GM13977 (cell line): Measurements from ENCODE around the gene EMC1.
"Not testable (repeated sequence)": the region's sequence is repeated elsewhere in the genome, so short reads cannot be mapped to it uniquely, and the experiment has no call there.

Experiments
- DNase-seq: peaks from one replicate; pipeline ENCODE4 v3.0.0; 2012; ENCODE audit warnings: low spot score
- in situ Hi-C: fragments of 300-500 bp; cut with MboI; formaldehyde crosslinking; loops from one replicate; pipeline ENCODE4 v1.12.0; 2022; ENCODE audit warnings: low sequenced_read_pairs, low pct_unique_long_range_greater_than_20kb, mixed read lengths, inconsistent platforms; ENCODE audit not compliant: unreplicated experiment
- TF ChIP-seq, protein P1 (sequence below): IDR thresholded peaks from 2 replicates; pipeline ENCODE4 v1.5.1; 2012; ENCODE audit warnings: mild to moderate bottlenecking, control low read depth; ENCODE audit not compliant: insufficient read depth; ENCODE audit errors: extremely low read depth, missing control alignments

EMC1 gene

GRCh38 chr1:19220080-19220846, 31.1 kb downstream of the EMC1 start:
- TF ChIP-seq, protein P1, sequence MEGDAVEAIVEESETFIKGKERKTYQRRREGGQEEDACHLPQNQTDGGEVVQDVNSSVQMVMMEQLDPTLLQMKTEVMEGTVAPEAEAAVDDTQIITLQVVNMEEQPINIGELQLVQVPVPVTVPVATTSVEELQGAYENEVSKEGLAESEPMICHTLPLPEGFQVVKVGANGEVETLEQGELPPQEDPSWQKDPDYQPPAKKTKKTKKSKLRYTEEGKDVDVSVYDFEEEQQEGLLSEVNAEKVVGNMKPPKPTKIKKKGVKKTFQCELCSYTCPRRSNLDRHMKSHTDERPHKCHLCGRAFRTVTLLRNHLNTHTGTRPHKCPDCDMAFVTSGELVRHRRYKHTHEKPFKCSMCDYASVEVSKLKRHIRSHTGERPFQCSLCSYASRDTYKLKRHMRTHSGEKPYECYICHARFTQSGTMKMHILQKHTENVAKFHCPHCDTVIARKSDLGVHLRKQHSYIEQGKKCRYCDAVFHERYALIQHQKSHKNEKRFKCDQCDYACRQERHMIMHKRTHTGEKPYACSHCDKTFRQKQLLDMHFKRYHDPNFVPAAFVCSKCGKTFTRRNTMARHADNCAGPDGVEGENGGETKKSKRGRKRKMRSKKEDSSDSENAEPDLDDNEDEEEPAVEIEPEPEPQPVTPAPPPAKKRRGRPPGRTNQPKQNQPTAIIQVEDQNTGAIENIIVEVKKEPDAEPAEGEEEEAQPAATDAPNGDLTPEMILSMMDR, result no peak
- DNase-seq, result peak; percentile 25
- in situ Hi-C loops, result no loop called here

DNA sequence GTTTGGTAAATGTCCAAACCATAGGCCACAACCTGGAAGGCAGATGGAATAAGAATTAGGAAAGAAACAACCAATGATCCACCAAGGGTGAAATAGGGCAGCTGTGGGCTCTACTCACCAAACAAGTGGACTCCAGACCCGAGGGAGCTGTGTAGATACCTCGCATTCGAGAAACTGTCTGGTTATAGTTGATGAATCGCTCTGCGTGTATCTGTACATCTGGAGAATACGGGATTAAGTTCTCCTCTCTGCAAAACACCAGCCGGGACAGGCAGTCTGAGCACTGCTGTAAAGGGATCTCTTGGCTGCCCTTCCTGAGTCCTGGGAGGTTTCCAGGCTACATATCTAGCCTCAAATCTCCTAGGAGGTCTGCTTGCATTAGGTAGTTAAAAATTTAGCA, 31.9 kb downstream of the EMC1 start:
- no peak for DNase-seq
- in situ Hi-C loops, result no loop called here
- TF ChIP-seq, protein P1, result no peak

DNA sequence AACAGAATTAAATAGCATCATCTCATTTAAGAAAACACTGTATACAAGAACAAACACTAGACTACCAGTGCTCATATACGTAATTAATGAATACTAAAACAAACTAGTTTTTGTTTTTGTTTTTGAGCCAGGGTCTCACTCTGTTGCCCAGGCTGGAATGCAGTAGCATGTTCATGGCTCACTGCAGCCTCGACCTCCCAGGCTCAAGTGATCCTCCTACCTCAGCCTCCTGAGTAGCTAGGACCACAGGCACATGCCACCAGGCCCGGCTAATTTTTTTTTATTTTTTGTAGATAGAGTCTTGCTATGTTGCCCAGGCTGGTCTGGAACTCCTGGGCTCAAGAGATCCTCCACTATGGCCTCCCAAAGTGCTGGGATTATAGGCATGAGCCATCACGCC, 34.7 kb downstream of the EMC1 start:
- in situ Hi-C loops, result not testable (repeated sequence)

GRCh38 chr1:19213580-19213979, 37.7 kb downstream of the EMC1 start:
- DNase-seq, result no peak
- TF ChIP-seq, protein P1, result no peak
- in situ Hi-C loops, result no loop called here

More for the DNA sequence above, 34.7 kb downstream of the EMC1 start:
- not testable (repeated sequence) for DNase-seq

DNA sequence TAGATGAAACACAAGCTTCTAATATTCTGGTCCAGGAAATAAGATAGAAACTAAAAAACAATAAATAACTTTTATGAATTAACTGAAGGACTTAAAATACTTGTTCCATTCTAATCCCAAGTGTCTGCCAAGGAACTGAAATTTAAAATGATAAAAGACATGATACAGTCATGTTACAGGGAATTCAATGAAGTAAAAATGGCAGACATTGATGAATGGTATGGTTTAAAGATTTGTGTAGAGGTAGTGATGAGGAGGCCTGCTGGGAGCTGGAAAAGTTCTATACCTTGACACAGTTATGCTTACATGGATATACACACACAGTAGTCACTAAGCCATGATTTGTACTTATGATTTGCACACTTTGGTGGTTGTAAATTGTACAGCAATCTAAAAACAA, 39.2 kb downstream of the EMC1 start:
- no peak for DNase-seq
- TF ChIP-seq, protein P1, result no peak
- in situ Hi-C loops, result no loop called here

GRCh38 chr1:19210772-19211549, 40.4 kb downstream of the EMC1 start:
- TF ChIP-seq, protein P1, result no peak
- in situ Hi-C loops, result no loop called here
- no peak for DNase-seq
